Neural cell (in vitro differentiated cells): ENCODE data around the gene FAM200C. TPM values are rescaled to one million over a fixed set of nuclear protein-coding genes. Genes with fewer than 3 reads are reported as not detected.
"Not testable (repeated sequence)": the region's sequence is repeated elsewhere in the genome, so short reads cannot be mapped to it uniquely, and the experiment has no call there.

ENCODE experiments used
- H2AFZ ChIP-seq: fragments of 200-600, 300-800 bp; sonication (generic), shearing (Covaris generic); 2 replicates; pipeline ENCODE4 v1.6.0; 2014; ENCODE audit warnings: low read depth, mild to moderate bottlenecking, antibody characterized with exemption, low read length, moderate library complexity
- H3F3A ChIP-seq: fragments of 200-600 bp; shearing (Covaris generic); 2 replicates; pipeline ENCODE4 v1.6.1; 2016; ENCODE audit warnings: mild to moderate bottlenecking, moderate library complexity, mixed read lengths, antibody characterized with exemption, low read length; ENCODE audit not compliant: insufficient read depth, poor library complexity, severe bottlenecking
- H3K27ac ChIP-seq: fragments of 200-600, 300-800 bp; sonication (generic), shearing (Covaris generic); 2 replicates; pipeline ENCODE4 v1.5.1; 2014; ENCODE audit warnings: mild to moderate bottlenecking, low read length, moderate library complexity
- H3K27me3 ChIP-seq: fragments of 300-800, 200-600 bp; sonication (generic), shearing (Covaris generic); 2 replicates; pipeline ENCODE4 v1.6.0; 2014; ENCODE audit warnings: mild to moderate bottlenecking, low read depth, low read length, moderate library complexity; ENCODE audit not compliant: insufficient read depth
- H3K36me3 ChIP-seq: fragments of 300-800, 200-600 bp; sonication (generic), shearing (Covaris generic); 2 replicates; pipeline ENCODE4 v1.5.1; 2014; ENCODE audit warnings: mild to moderate bottlenecking, antibody characterized with exemption, low read length, moderate library complexity; ENCODE audit not compliant: insufficient read depth
- H3K4me2 ChIP-seq: fragments of 300-800, 200-600 bp; sonication (generic), shearing (Covaris generic); 2 replicates; pipeline ENCODE4 v1.6.0; 2014; ENCODE audit warnings: mild to moderate bottlenecking, low read length
- H3K4me3 ChIP-seq: fragments of 300-800, 200-600 bp; sonication (generic), shearing (Covaris generic); 2 replicates; pipeline ENCODE4 v1.5.1; 2014; ENCODE audit warnings: mild to moderate bottlenecking, low read length, moderate library complexity
- H3K79me2 ChIP-seq: fragments of 200-600 bp; shearing (Covaris generic); replicated peaks from 2 replicates; pipeline ENCODE4 v1.6.0; 2014; ENCODE audit warnings: mild to moderate bottlenecking, low read length, moderate library complexity; ENCODE audit not compliant: insufficient read depth
- H3K9ac ChIP-seq: fragments of 300-800, 200-600 bp; sonication (generic), shearing (Covaris generic); 2 replicates; pipeline ENCODE4 v1.6.1; 2016; ENCODE audit warnings: mild to moderate bottlenecking, low read length, mixed read lengths
- H3K9me2 ChIP-seq: fragments of 200-600 bp; shearing (Covaris generic); 2 replicates; pipeline ENCODE4 v1.6.1; 2016; ENCODE audit warnings: mild to moderate bottlenecking, low read length, mixed read lengths; ENCODE audit not compliant: insufficient read depth
- H3K9me3 ChIP-seq: fragments of 200-600, 300-800 bp; sonication (generic), shearing (Covaris generic); 2 replicates; pipeline ENCODE4 v1.6.1; 2016; ENCODE audit warnings: mild to moderate bottlenecking, mixed run types, low read length, moderate library complexity, mixed read lengths
- H4K20me1 ChIP-seq: fragments of 200-600 bp; shearing (Covaris generic); 2 replicates; pipeline ENCODE4 v1.6.1; 2016; ENCODE audit warnings: mild to moderate bottlenecking, mixed run types; ENCODE audit not compliant: insufficient read depth
- CTCF ChIP-seq: fragments of 450-650 bp; IDR thresholded peaks from 2 replicates; pipeline ENCODE4 v1.5.1; 2014; ENCODE audit warnings: antibody characterized with exemption, mild to moderate bottlenecking, moderate library complexity; ENCODE audit not compliant: poor library complexity, severe bottlenecking
- EP300 ChIP-seq: fragments of 450-650 bp; conservative IDR thresholded peaks from 2 replicates; pipeline ENCODE4 v1.6.1; 2014; ENCODE audit warnings: antibody characterized with exemption, mild to moderate bottlenecking, moderate library complexity; ENCODE audit not compliant: poor library complexity, severe bottlenecking
- EZH2 ChIP-seq: fragments of 200-600, 300-800 bp; shearing (Covaris generic), sonication (generic); IDR thresholded peaks from 2 replicates; pipeline ENCODE4 v1.6.1; 2014; ENCODE audit warnings: antibody characterized with exemption, low read length, borderline replicate concordance, mild to moderate bottlenecking; ENCODE audit not compliant: insufficient read depth, poor library complexity, severe bottlenecking
- MXI1 ChIP-seq: fragments of 450-650 bp; conservative IDR thresholded peaks from 2 replicates; pipeline ENCODE4 v1.6.1; 2014; ENCODE audit warnings: antibody characterized with exemption, mild to moderate bottlenecking; ENCODE audit not compliant: poor library complexity, severe bottlenecking
- POLR2AphosphoS5 ChIP-seq: IDR thresholded peaks from 2 replicates; pipeline ENCODE4 v1.6.1; 2012
- RAD21 ChIP-seq: fragments of 450-650 bp; conservative IDR thresholded peaks from 2 replicates; pipeline ENCODE4 v1.6.1; 2014; ENCODE audit warnings: antibody characterized with exemption, mild to moderate bottlenecking, moderate library complexity
- REST ChIP-seq: IDR thresholded peaks from 2 replicates; pipeline ENCODE4 v1.6.1; 2012; ENCODE audit warnings: borderline replicate concordance
- SMC3 ChIP-seq: fragments of 450-650 bp; conservative IDR thresholded peaks from 2 replicates; pipeline ENCODE4 v1.6.1; 2014; ENCODE audit warnings: antibody characterized with exemption, mild to moderate bottlenecking, moderate library complexity; ENCODE audit not compliant: poor library complexity
- TAF1 ChIP-seq: IDR thresholded peaks from 2 replicates; pipeline ENCODE4 v1.6.1; 2012; ENCODE audit warnings: low read depth
- polyA plus RNA-seq: library from polyadenylated mRNA; depleted of rRNA; stranded (reverse); fragments of >200 nt; gene quantifications from 2 replicates; pipeline ENCODE4 v1.2.3, GENCODE V29; 2014

FAM200C gene
- polyA plus RNA-seq, 1 donor from 2014 or later = 21.6 TPM

DNA sequence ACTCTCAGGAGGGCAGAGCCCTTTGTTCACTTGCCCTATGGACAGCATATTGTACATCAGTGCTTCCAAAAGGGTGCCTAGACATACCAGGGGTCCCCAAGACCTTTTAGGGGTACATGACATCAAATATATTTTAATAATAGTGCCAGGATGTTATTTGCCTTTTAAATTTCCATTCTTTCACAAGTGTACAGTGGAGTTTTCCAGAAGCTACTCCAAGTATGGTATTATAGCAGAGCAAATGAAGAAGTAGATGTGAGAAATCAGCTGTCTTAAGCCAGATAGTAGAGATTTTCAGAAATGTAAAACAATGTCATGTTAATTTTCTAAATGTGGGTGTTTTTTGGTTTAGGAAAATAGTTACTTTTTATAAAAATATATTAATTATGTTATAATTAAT lies 37.4 kb upstream of the FAM200C start:
- Histone ChIP-seq H4K20me1 (no peaks in the 10 kb centered on the region), H3F3A (no peaks in the 10 kb centered on the region)
- TF ChIP-seq POLR2AphosphoS5 (no peak), TAF1 (no peak)

DNA sequence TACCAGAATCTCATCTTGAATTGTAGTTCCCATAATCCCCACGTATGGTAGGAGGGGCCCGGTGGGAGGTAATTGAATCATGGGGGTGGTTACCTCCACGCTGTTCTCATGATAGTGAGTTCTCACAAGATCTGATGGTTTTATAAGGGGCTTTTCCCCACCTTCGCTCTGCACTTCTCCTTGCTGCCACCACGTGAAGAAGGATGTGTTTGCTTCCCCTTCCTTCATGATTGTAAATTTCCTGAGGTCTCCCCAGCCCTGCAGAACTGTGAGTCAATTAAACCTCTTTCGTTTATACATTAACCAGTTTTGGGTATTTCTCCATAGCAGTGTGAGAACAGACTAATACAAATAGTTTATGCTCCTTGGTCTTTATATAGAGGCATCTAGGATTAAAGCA lies 36.8 kb upstream of the FAM200C start:
- H3K79me2 ChIP-seq, H3K9me2 ChIP-seq, H3K9me3 ChIP-seq, H3F3A ChIP-seq, H3K27me3 ChIP-seq, H2AFZ ChIP-seq, H3K27ac ChIP-seq, H3K4me3 ChIP-seq, H4K20me1 ChIP-seq, H3K9ac ChIP-seq, H3K36me3 ChIP-seq, H3K4me2 ChIP-seq: not testable (repeated sequence)

More for the DNA sequence above, 37.4 kb upstream of the FAM200C start:
- Histone ChIP-seq H3K9me2 (no peaks in the 10 kb centered on the region), H3K9ac (no peak overlapping the region), H3K27ac (no peak overlapping the region), H3K27me3 (no peaks in the 10 kb centered on the region), H3K9me3 (no peaks in the 10 kb centered on the region), H3K4me2 (no peak overlapping the region), H2AFZ (no peak overlapping the region), H3K36me3 (no peaks in the 10 kb centered on the region), H3K4me3 (no peak overlapping the region), H3K79me2 (no peaks in the 10 kb centered on the region)

DNA sequence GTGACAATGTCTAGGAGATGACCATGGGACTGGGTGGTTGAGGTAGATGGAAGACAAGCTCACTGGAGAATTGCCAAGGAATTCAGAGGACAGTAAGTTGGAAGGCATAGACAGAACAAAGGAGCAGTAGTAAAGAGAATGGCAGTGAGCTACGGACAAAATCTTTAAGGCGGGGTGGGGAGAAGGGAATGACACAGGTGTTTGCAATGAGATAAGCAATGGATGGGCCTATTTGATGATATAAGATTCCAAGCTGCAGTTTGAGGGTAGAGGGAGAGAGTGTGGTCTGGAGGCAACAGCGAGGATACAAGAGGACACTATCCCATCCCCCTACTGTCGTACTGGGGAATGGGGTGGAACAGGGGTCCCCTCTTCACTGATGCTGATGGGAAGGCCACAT lies 36.2 kb upstream of the FAM200C start:
- Histone ChIP-seq H3K9me3 (no peaks in the 10 kb centered on the region), H4K20me1 (no peaks in the 10 kb centered on the region), H3K79me2 (no peaks in the 10 kb centered on the region), H3K4me3 (no peak overlapping the region), H3K4me2 (no peak overlapping the region), H2AFZ (no peak overlapping the region), H3F3A (no peaks in the 10 kb centered on the region), H3K9me2 (no peaks in the 10 kb centered on the region), H3K36me3 (no peaks in the 10 kb centered on the region), H3K9ac (no peak overlapping the region), H3K27me3 (no peaks in the 10 kb centered on the region), H3K27ac (no peak overlapping the region)
- TF ChIP-seq RAD21 (no peak), MXI1 (no peak), EP300 (no peak), SMC3 (no peak), TAF1 (no peak), CTCF (no peak), EZH2 (no peak), POLR2AphosphoS5 (no peak), REST (no peak)
